ENCODE results near the gene ATP11A. TPM values are rescaled to one million over a fixed set of nuclear protein-coding genes. Genes with fewer than 3 reads are reported as not detected.

ATP11A gene
- total RNA-seq, 1 donor from 2014 or later = 11.5 TPM

DNA sequence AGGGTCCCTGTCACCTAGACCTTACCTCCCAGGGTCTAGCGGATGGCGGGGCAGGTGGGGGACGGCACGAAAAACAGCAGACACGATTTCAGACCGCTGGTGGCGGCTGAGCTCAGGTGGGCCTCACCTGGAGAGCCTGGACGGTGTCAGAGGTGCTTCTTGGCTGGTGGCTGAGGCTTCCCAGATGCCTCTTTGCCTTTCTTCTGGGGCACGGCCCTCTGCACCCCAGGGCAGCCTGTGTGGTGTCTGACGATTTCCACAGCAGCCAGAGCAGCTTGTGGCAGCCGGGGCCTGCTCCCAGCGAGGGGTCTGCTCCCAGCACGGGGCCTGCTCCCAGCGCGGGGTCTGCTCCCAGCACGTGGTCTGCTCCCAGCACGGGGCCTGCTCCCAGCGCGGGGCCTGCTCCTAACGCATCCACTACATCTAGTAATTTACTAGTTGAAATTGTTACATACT lies 66.7 kb downstream of the ATP11A start:
- H3K4me3 ChIP-seq (ENCODE audit: low read length in 3 of 3) = no peak overlapping the region
- no peaks in the 10 kb centered on the region for H3K9me3 ChIP-seq (ENCODE audit: control insufficient read depth in 3 of 3, low read length in 3 of 3)
- no peak overlapping the region for H3K9ac ChIP-seq (ENCODE audit: low read depth in 1 of 3, low read length in 3 of 3)
- H3K27me3 ChIP-seq (ENCODE audit: control insufficient read depth in 3 of 3, insufficient read depth in 3 of 3, low read length in 3 of 3) = no peaks in the 10 kb centered on the region
- H3K36me3 ChIP-seq (ENCODE audit: control insufficient read depth in 3 of 3, insufficient read depth in 3 of 3, low read length in 3 of 3) = no peaks in the 10 kb centered on the region
- peak overlapping the region; percentile 54 for H3K27ac ChIP-seq (ENCODE audit: low read depth, low read length)
- H3K4me1 ChIP-seq (ENCODE audit: control insufficient read depth in 3 of 3, insufficient read depth in 3 of 3, low read length in 3 of 3) = peaks cover under 1 to 9% (median 9%) of the 10 kb centered on the region in 3 donors

DNA sequence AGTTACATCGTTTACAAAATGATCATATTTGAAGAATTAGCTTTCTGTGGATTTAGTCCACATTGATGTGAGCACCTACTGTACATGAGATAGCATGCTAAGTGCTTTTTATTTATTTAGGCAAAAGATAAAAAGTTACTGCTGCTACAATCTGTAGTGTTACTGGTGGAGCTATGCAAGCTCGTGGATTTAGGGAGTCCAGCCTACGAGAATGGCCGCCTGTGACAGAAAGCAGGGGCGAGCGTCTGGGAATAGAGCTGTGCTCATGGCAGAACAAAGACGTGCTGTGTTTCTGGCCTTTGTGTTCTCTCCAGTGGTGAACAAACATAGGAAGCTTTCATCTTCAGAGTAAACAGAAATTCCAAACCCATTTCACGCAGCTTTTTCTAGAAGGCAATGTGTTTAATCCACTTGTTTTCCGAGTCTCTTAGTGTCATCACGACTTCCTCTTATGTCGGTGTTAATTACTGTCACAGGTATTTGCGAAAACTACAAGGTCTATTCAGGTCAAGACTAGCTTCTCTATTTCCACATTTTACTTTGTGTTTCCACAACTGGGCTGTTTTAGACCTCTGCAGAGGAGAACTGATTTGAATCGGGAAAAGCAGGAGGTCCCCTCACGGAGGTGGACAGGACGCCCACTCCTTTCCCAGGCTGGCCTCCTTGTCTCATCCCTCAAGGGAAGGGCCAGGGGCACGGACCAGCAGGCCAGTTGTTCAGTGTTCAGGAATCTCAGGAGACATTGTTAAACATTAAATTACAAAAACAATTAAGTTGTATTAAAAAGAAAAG lies 67.3 kb downstream of the ATP11A start:
- H3K9ac ChIP-seq (ENCODE audit: low read depth in 1 of 3, low read length in 3 of 3) = no peak overlapping the region
- H3K27me3 ChIP-seq (ENCODE audit: control insufficient read depth in 3 of 3, insufficient read depth in 3 of 3, low read length in 3 of 3) = no peaks in the 10 kb centered on the region
- H3K4me3 ChIP-seq (ENCODE audit: low read length in 3 of 3) = no peak overlapping the region
- peaks cover 6 to 12% (median 9%) of the 10 kb centered on the region in 3 donors for H3K4me1 ChIP-seq (ENCODE audit: control insufficient read depth in 3 of 3, insufficient read depth in 3 of 3, low read length in 3 of 3)
- no peaks in the 10 kb centered on the region for H3K36me3 ChIP-seq (ENCODE audit: control insufficient read depth in 3 of 3, insufficient read depth in 3 of 3, low read length in 3 of 3)
- no peak overlapping the region for H3K27ac ChIP-seq (ENCODE audit: low read depth, low read length)
- no peaks in the 10 kb centered on the region for H3K9me3 ChIP-seq (ENCODE audit: control insufficient read depth in 3 of 3, low read length in 3 of 3)

DNA sequence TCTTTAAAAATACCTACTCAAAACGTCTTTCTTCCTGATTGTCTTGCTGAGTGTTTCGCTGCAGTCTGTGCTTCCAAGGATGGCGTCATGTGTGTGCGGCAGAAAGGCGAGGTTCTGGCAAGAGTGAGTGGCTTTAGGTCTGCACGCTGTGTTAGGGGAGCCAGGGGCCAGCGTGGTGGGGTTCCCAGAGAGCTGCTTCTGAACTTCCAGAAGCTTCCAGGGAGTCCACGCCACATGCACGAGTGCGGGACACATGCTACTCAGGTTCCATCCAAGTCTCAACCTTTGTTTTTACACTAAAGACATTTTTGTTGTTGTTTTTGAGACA lies 67.9 kb downstream of the ATP11A start:
- Histone ChIP-seq H3K36me3 (ENCODE audit: control insufficient read depth in 3 of 3, insufficient read depth in 3 of 3, low read length in 3 of 3) (no peaks in the 10 kb centered on the region), H3K9ac (ENCODE audit: low read depth in 1 of 3, low read length in 3 of 3) (no peak overlapping the region), H3K27me3 (ENCODE audit: control insufficient read depth in 3 of 3, insufficient read depth in 3 of 3, low read length in 3 of 3) (no peaks in the 10 kb centered on the region), H3K4me3 (ENCODE audit: low read length in 3 of 3) (no peak overlapping the region), H3K4me1 (ENCODE audit: control insufficient read depth in 3 of 3, insufficient read depth in 3 of 3, low read length in 3 of 3) (peaks cover 5 to 10% (median 6%) of the 10 kb centered on the region in 3 donors), H3K9me3 (ENCODE audit: control insufficient read depth in 3 of 3, low read length in 3 of 3) (no peaks in the 10 kb centered on the region), H3K27ac (ENCODE audit: low read depth, low read length) (no peak overlapping the region)

DNA sequence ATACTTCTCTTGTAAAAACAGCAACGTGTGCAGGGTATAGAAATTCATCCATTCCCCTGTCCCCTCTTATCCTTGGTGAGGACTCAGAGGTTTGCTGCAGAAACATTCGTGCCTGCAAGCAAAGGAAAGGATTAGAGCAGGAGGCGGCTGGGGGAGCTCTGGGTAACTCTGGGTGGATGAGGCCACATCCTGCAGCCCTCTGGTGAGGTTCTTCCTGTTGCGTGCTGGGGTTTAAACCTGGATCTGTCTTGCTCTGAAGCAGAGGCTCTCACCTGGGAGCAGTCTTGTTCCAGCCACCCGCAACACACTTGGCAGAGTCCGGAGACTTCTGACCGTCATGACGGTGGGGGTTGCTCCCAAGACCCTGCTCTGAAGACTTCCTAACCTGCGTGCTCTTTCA lies 69.2 kb downstream of the ATP11A start:
- no peaks in the 10 kb centered on the region for H3K36me3 ChIP-seq (ENCODE audit: control insufficient read depth in 3 of 3, insufficient read depth in 3 of 3, low read length in 3 of 3)
- peaks cover 0 to 6% (median 3%) of the 10 kb centered on the region in 3 donors for H3K4me1 ChIP-seq (ENCODE audit: control insufficient read depth in 3 of 3, insufficient read depth in 3 of 3, low read length in 3 of 3)
- H3K4me3 ChIP-seq (ENCODE audit: low read length in 3 of 3) = no peak overlapping the region
- no peak overlapping the region for H3K9ac ChIP-seq (ENCODE audit: low read depth in 1 of 3, low read length in 3 of 3)
- no peaks in the 10 kb centered on the region for H3K27me3 ChIP-seq (ENCODE audit: control insufficient read depth in 3 of 3, insufficient read depth in 3 of 3, low read length in 3 of 3)
- no peak overlapping the region for H3K27ac ChIP-seq (ENCODE audit: low read depth, low read length)
- no peaks in the 10 kb centered on the region for H3K9me3 ChIP-seq (ENCODE audit: control insufficient read depth in 3 of 3, low read length in 3 of 3)

DNA sequence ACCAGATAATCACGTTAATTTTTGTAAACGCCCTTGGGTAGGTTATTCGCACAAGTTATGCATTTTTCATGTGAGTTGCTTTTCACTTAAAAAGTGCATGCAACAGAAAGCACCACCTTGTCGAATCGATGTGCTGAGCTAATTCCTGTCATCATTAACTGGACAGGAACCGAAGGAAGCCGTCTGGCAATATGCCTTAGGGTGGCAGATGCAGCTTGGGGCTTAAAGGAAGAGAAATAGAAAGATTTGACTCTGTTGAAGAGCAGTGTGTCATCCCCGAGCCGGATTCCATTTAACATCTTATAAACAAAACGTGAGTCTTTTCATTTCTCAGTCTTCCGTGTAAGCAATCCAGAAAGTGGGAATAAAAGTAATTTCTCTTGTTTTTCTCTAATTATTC lies 70.0 kb downstream of the ATP11A start:
- no peaks in the 10 kb centered on the region for H3K27me3 ChIP-seq (ENCODE audit: control insufficient read depth in 3 of 3, insufficient read depth in 3 of 3, low read length in 3 of 3)
- H3K9ac ChIP-seq (ENCODE audit: low read depth in 1 of 3, low read length in 3 of 3) = no peak overlapping the region
- no peaks in the 10 kb centered on the region for H3K9me3 ChIP-seq (ENCODE audit: control insufficient read depth in 3 of 3, low read length in 3 of 3)
- H3K4me1 ChIP-seq (ENCODE audit: control insufficient read depth in 3 of 3, insufficient read depth in 3 of 3, low read length in 3 of 3) = peaks cover 0 to 6% (median 3%) of the 10 kb centered on the region in 3 donors
- H3K36me3 ChIP-seq (ENCODE audit: control insufficient read depth in 3 of 3, insufficient read depth in 3 of 3, low read length in 3 of 3) = no peaks in the 10 kb centered on the region
- H3K27ac ChIP-seq (ENCODE audit: low read depth, low read length) = no peak overlapping the region
- H3K4me3 ChIP-seq (ENCODE audit: low read length in 3 of 3) = no peak overlapping the region

DNA sequence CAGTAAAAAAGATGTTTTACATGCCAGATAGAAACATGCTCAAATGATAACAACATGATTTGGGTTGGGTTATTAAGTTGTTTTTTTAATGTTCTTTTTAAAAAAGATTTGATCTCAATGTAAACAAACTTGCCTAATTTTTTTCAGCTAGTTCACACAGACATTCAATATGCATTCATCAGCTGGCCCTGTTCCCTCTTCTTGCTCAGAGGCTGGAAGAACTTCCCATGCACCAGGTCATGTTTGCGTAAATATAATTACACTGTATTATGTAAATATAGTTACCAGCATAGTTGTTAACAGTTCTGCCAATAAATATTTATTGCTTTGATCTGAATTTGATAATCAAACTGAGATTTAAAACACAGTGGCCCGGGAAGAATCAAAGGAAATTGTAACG lies 70.6 kb downstream of the ATP11A start:
- Histone ChIP-seq H3K27me3 (ENCODE audit: control insufficient read depth in 3 of 3, insufficient read depth in 3 of 3, low read length in 3 of 3) (no peaks in the 10 kb centered on the region), H3K27ac (ENCODE audit: low read depth, low read length) (no peak overlapping the region), H3K4me1 (ENCODE audit: control insufficient read depth in 3 of 3, insufficient read depth in 3 of 3, low read length in 3 of 3) (peaks cover 0 to 6% (median 3%) of the 10 kb centered on the region in 3 donors), H3K9me3 (ENCODE audit: control insufficient read depth in 3 of 3, low read length in 3 of 3) (no peaks in the 10 kb centered on the region), H3K4me3 (ENCODE audit: low read length in 3 of 3) (peak overlapping the region in 1 of 3 donors; percentile 48), H3K9ac (ENCODE audit: low read depth in 1 of 3, low read length in 3 of 3) (no peak overlapping the region), H3K36me3 (ENCODE audit: control insufficient read depth in 3 of 3, insufficient read depth in 3 of 3, low read length in 3 of 3) (no peaks in the 10 kb centered on the region)

DNA sequence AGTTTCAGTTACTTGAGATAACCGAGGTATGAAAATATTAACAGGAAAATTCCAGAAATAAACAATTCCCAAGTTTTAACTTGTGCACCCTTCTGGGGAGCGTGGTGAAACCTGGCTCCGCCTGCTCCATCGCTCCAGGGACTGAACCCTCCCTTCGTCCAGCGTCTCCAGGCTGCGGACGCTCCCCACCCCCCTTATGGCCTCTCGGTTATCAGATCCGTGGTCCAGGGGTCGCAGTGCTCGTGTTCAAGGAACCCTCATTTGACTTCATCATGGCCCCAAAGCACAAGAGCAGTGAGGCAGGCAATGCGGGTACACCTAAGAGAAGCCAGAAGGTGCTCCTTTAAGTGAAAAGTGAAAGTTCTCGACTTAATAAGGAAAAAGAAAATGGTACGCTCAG lies 71.1 kb downstream of the ATP11A start:
- Histone ChIP-seq H3K4me3 (ENCODE audit: low read length in 3 of 3) (peak overlapping the region in 1 of 3 donors; percentile 48), H3K27ac (ENCODE audit: low read depth, low read length) (no peak overlapping the region), H3K9ac (ENCODE audit: low read depth in 1 of 3, low read length in 3 of 3) (no peak overlapping the region), H3K27me3 (ENCODE audit: control insufficient read depth in 3 of 3, insufficient read depth in 3 of 3, low read length in 3 of 3) (no peaks in the 10 kb centered on the region), H3K4me1 (ENCODE audit: control insufficient read depth in 3 of 3, insufficient read depth in 3 of 3, low read length in 3 of 3) (peaks cover 0 to 6% (median 3%) of the 10 kb centered on the region in 3 donors), H3K36me3 (ENCODE audit: control insufficient read depth in 3 of 3, insufficient read depth in 3 of 3, low read length in 3 of 3) (no peaks in the 10 kb centered on the region), H3K9me3 (ENCODE audit: control insufficient read depth in 3 of 3, low read length in 3 of 3) (no peaks in the 10 kb centered on the region)

DNA sequence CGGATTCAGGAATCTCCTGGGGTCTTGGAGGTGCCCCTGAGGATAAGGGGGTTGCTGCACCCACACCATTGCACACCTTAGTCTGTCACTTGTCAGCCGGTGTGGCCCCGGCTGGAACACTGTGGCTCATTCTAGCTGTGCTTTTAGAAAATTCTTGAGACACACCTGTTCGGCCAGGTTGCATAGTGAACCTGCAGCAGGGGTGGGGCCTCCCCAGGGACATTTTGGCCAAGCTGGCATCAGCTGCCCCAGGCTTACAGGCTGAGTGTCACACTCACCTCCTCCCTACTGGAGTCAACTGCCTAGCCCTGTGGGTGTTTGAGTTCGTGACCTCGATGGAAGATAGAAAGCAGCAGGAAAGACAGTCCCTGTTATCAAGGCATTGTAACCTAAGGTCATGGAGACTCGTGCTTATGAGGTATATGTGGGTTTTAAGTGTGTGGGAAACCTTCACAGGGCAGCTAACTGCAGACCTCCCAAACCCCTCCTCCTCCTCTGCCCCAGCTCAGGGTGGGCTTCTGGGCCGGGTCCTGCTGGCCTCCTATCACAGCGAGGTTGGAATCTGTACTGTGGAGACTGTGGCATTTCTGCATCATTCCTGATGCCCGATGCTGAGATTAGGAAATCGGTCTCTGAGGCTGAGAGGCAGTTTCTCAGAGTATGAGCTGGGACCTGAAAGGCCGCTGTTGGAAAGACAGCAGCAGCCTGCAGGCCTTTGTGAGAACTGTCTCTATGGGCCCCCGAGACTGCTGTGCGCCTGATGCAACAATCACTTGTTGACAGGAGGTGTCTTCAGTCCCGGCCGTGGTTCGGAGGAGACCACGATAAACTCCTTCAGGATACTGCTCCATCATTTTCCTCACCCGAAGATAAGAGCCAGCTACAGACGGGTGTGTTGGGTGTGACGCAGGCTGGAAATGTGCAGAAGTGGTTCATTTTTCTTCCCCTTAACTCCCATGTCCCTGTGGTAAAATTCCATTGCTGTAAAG lies 72.2 kb downstream of the ATP11A start:
- H3K27me3 ChIP-seq (ENCODE audit: control insufficient read depth in 3 of 3, insufficient read depth in 3 of 3, low read length in 3 of 3) = no peaks in the 10 kb centered on the region
- no peak overlapping the region for H3K4me3 ChIP-seq (ENCODE audit: low read length in 3 of 3)
- H3K9me3 ChIP-seq (ENCODE audit: control insufficient read depth in 3 of 3, low read length in 3 of 3) = no peaks in the 10 kb centered on the region
- H3K27ac ChIP-seq (ENCODE audit: low read depth, low read length) = no peak overlapping the region
- peaks cover 0 to 6% (median 3%) of the 10 kb centered on the region in 3 donors for H3K4me1 ChIP-seq (ENCODE audit: control insufficient read depth in 3 of 3, insufficient read depth in 3 of 3, low read length in 3 of 3)
- no peak overlapping the region for H3K9ac ChIP-seq (ENCODE audit: low read depth in 1 of 3, low read length in 3 of 3)
- no peaks in the 10 kb centered on the region for H3K36me3 ChIP-seq (ENCODE audit: control insufficient read depth in 3 of 3, insufficient read depth in 3 of 3, low read length in 3 of 3)

DNA sequence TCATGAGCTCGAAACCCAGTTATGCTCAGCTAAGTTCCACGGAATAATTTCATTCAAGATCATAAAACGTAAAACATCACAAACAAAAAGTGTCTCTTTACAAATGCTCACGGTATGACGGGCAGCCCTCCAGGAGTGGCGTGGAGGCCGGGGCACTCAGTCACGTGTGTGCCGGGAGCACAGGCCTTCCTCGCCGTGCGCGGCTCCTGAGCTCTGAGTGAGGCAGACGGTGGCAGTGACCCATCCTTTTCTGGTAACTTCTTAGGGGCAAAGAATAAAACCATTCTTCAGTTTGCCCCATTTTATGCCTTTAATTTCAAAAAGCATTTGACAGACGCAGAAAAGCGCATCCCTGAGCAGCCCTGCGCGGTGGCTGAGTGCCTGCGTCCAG lies 72.8 kb downstream of the ATP11A start:
- Histone ChIP-seq H3K9me3 (ENCODE audit: control insufficient read depth in 3 of 3, low read length in 3 of 3) (no peaks in the 10 kb centered on the region), H3K4me1 (ENCODE audit: control insufficient read depth in 3 of 3, insufficient read depth in 3 of 3, low read length in 3 of 3) (peaks cover 0 to 6% (median 3%) of the 10 kb centered on the region in 3 donors), H3K9ac (ENCODE audit: low read depth in 1 of 3, low read length in 3 of 3) (no peak overlapping the region), H3K36me3 (ENCODE audit: control insufficient read depth in 3 of 3, insufficient read depth in 3 of 3, low read length in 3 of 3) (no peaks in the 10 kb centered on the region), H3K4me3 (ENCODE audit: low read length in 3 of 3) (no peak overlapping the region), H3K27me3 (ENCODE audit: control insufficient read depth in 3 of 3, insufficient read depth in 3 of 3, low read length in 3 of 3) (no peaks in the 10 kb centered on the region), H3K27ac (ENCODE audit: low read depth, low read length) (no peak overlapping the region)

DNA sequence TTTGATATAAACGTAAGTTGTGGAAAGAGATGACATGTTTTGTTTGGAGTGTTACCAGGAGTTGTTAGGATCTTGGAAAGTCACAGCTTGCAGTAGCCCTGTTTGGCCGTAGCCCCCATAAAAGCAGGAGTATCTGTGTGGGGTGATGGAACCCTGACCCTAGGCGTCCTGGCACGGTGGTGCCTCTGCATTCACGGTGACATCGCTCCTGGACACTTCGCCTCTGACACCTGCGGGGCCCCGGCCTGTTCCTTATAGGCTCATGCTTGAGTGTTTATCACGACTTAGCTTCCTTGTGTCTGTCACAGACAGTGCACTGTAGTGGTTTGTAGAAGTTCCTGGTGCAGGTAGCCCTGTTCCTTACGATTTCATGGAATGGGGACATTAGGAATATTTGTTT lies 74.2 kb downstream of the ATP11A start:
- H3K27ac ChIP-seq (ENCODE audit: low read depth, low read length) = no peak overlapping the region
- no peaks in the 10 kb centered on the region for H3K27me3 ChIP-seq (ENCODE audit: control insufficient read depth in 3 of 3, insufficient read depth in 3 of 3, low read length in 3 of 3)

More for the DNA sequence above, 74.2 kb downstream of the ATP11A start:
- H3K9me3 ChIP-seq (ENCODE audit: control insufficient read depth in 3 of 3, low read length in 3 of 3) = no peaks in the 10 kb centered on the region
- H3K9ac ChIP-seq (ENCODE audit: low read depth in 1 of 3, low read length in 3 of 3) = no peak overlapping the region
- H3K36me3 ChIP-seq (ENCODE audit: control insufficient read depth in 3 of 3, insufficient read depth in 3 of 3, low read length in 3 of 3) = no peaks in the 10 kb centered on the region
- H3K4me1 ChIP-seq (ENCODE audit: control insufficient read depth in 3 of 3, insufficient read depth in 3 of 3, low read length in 3 of 3) = peaks cover 3 to 10% (median 8%) of the 10 kb centered on the region in 3 donors
- no peak overlapping the region for H3K4me3 ChIP-seq (ENCODE audit: low read length in 3 of 3)

All from skeletal muscle tissue (tissue), 4 donors.